Renal cortex interstitium (tissue), 11 donors: ENCODE measurements around the gene DPP9. TPM values are rescaled to one million over a fixed set of nuclear protein-coding genes. Genes with fewer than 3 reads are reported as not detected.
"Not testable (repeated sequence)": the region's sequence is repeated elsewhere in the genome, so short reads cannot be mapped to it uniquely, and the experiment has no call there.

ENCODE experiments used
- DNase-seq, 11 donors: peaks; one replicate each; pipeline ENCODE4 v3.0.0-alpha.2; 2013; ENCODE audit warnings: low read depth in 9 of 11, low spot score in 4 of 11; ENCODE audit errors: extremely low read depth in 1 of 11
- polyA plus RNA-seq, 3 donors: library from polyadenylated mRNA; unstranded; fragments of 120-200 nt; gene quantifications; one replicate each; pipeline ENCODE4 v1.2.1, GENCODE V29; 2013; ENCODE audit not compliant: insufficient read length in 3 of 3

The DPP9 gene
- polyA plus RNA-seq, 3 donors = 21.8 to 27.1 (median 24.1) TPM

DNA sequence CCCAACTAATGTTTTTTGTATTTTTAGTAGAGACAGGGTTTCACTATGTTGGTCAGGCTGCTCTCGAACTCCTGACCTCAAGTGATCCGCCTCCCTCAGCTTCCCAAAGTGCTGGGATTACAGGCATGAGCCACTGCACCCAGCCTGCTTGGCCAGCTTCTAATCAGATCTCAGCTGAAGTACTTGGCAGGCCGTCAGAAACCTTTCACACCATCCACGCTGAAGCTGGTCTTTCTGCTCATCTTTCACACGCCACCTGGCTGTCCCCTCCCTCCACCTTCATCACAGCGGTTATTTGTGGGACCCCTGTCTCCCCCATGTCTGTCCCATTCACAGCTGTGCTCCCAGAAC, 8.5 kb downstream of the DPP9 start:
- not testable (repeated sequence) for DNase-seq

DNA sequence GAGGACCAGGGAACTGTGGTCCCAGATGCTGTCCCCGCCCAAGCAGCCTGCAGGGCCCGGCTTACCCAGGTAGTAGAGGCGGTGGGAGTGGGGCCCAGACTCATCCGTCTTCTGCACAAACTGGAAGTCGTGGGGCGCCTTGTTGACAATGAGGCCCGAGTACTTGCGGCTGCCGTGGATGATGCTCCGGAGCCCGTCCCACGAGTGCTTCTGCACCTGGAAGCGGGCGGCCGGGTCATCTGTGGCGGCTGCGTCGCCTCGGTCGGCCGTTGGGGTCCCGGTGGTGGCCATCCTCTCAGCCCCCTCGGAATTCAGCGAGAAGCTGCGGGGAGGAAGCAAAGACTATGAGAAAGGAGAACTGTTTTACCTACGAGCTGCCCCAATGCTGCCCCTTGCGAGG, 9.6 kb downstream of the DPP9 start:
- no peak for DNase-seq

DNA sequence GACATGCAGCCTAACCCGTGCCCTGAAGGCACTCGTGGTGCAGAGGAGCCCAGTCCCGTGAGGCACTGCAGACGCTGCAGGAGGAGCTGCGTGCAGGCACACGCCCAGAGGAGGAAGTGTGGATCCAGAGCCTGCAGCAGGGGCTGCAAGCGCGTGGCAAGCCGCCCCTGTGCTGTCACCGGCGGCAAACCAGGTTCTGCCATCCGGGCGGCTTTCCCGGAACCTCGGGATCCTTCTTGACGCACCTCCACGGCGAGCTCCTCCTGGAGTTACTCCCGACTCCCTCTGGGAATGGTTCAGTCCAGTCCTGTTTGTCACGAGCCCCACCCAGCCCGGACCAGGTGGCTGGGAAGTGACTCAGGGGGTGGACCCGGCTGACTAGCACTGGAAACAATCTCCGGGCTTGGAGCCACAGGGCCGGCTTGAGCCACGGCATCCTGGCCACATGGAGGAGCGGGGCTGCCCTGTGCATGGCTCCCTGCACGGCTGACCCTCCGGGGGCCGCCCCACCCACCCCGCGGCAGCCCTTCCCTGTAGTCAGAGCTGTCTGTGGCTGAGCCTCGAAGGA, 10.2 kb downstream of the DPP9 start:
- no peak for DNase-seq

DNA sequence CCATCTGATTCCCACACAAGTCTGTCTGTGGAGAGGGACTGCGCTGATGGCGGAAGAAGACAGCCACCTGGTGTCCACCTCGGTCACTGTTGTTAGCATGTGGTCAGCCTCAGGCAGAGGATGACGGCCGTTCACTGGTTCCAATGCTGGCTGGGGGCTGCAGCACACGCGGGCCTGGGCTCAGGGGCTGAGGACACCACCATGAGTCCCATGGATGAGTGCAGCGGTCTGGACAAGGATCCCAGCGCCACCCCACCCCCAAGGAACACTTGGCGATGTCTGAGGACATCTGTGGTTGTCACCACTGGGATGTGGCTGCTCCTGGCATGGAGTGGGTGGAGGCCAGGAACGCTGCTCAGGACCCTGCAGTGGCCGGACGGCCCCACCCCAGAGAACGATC, 10.9 kb downstream of the DPP9 start:
- DNase-seq = no peak

DNA sequence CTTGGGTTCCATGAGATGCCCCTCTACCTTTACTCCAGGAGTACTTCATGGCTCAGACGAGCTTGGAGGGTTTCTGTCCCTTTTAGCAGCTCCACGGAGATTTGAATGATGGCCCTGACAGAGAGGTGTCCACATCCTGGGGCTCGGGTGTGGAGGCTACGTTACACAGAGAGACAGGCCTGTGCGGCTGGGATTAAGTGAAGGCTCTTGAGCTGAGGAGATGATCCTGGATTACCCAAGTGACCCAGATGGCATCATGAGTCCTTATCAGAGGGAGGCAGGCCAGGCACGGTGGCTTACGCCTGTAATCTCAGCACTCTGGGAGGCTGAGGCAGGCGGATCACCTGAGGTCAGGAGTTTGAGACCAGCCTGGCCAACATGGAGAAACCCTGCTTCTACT, 12.4 kb downstream of the DPP9 start:
- DNase-seq = no peak

DNA sequence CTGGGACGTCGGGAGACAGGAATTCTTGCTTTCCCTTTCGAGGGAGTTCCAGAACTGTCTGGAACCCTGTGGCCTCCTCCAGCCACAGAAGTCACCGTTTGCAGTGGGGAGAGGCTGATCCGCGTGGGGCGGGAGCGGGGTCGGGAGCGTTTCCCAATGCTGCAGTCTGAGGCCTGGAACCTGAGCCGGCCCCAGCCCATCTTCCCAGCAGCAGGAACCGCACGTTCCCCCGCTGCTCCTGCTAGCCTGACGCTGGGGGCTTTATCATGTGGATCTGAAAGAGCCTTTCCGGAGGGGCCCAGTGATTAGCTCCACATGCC, 13.4 kb downstream of the DPP9 start:
- DNase-seq = no peak

DNA sequence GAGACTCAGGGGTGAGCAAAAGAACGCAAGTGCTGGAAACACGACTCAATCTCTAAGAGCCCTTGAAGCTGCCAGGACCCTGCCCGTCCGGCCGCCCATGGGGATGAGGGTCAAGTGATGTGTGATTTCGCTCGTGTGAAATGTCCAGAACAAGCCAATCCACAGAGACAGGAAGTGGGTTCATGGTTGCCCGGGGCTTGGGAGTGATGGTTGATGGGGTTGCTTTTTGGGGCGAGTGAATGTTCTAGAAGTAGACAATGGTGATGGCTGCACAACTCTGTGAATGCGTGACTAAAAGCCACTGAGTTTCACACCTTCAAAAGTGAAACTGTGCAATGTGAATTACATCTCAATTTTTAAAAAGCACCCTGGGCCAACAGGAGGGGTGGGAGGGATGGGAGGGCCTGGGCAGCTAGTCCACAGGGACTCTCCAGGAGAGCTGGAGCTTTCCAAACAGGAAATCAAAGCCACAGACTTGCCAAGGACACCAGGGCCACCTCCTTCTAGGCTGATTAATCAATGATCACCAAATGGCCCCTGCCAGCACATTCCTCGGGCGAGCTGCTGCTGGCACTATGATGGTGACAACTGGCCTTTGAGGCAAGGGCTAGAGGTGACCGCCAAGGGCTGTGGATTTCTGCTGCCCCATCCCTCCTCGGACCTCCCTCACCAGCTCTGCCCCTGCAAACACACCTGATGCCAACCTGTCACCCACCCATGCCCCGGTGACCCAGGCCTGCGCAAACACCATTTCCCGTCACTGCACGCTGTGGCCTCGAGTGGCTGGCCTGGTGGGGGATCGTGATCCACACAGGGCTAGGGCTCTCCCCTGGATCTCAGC, 14.0 kb downstream of the DPP9 start:
- DNase-seq = no peak

- no peak for DNase-seq
These were observed 15.5 kb downstream of the DPP9 start for GRCh38 chr19:4707956-4708650.

DNA sequence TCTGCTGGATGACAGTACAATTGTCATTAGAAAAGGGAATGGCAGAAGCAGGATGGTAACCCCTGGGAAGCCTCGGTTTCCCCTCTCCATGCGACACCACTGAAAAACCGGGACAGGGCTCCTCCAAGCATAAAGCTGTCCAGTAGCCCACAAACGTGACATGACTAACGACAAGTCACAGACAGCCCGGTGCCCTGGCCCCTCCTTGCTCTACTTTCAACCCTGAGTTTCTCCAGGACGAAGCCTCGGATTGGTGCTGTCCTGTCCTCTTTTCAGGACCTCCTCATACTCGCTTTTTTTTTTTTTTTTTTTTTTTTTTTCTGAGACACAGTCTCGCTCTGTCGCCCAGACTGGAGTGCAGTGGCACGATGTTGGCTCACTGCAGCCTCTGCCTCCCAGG, 16.3 kb downstream of the DPP9 start:
- DNase-seq = no peak

GRCh38 chr19:4705413-4706131, 18.1 kb downstream of the DPP9 start:
- peak in 1 of 11 donors; percentile 27 for DNase-seq

- no peak for DNase-seq
These were observed 19.3 kb downstream of the DPP9 start for GRCh38 chr19:4704317-4704673.

GRCh38 chr19:4703671-4704316, 19.8 kb downstream of the DPP9 start:
- DNase-seq = no peak

DNA sequence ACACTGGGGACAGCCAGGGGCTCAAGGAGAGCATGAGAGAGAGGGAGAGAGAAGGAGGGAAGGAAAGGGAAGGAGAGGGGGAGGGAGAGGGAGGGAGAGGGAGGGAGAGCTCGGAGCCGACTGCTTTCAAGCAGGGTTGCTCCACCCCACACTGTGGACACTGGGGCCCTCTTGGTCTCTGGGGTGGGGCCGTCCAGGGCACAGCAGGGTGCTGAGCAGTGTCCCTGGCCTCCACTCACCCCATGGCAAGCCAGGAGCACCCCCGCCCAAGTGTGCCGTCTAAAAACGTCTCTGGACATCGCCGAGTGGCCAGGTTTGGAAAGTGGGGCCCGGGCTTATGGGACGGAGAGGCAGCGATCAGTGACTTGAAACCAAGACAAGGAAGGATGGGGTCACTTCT, 20.9 kb downstream of the DPP9 start:
- DNase-seq = no peak

- no peak for DNase-seq
These were observed 22.1 kb downstream of the DPP9 start for GRCh38 chr19:4701557-4701956.

- DNase-seq = no peak
These were observed 23.0 kb downstream of the DPP9 start for GRCh38 chr19:4700693-4700970.

GRCh38 chr19:4699826-4700692, 23.6 kb downstream of the DPP9 start:
- no peak for DNase-seq

DNA sequence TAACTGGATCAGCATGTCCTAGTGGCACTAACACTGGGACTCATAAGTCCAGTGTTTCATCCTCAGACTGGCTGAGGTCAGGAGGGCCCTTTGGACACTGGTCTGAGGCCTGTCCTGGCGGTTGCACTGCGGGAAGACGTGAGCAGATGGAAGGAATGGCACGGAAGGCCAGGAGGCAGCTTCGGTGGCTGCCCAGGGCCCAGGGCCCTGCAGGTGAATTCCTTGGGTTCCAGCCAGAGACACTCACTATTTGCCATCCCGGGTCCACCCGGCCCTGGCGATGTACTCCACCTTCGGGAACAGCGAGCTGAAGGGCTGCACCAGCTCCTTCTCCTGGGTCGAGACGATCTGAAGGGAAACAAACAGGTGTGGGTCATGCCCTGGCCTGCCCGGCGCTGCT, 26.3 kb downstream of the DPP9 start:
- DNase-seq = no peak

GRCh38 chr19:4695224-4695731, 28.4 kb downstream of the DPP9 start:
- no peak for DNase-seq
